ENCODE data around the gene TMEM120B. TPM values are rescaled to one million over a fixed set of nuclear protein-coding genes. Genes with fewer than 3 reads are reported as not detected.
A peak's percentile ranks its signal among the peaks of the same experiment; 100 is the strongest.

The TMEM120B gene
- total and polyA plus RNA-seq, 2 of the 4 experiments (the other 2 are of a cell fraction) = 10.6 to 18.4 TPM

DNA sequence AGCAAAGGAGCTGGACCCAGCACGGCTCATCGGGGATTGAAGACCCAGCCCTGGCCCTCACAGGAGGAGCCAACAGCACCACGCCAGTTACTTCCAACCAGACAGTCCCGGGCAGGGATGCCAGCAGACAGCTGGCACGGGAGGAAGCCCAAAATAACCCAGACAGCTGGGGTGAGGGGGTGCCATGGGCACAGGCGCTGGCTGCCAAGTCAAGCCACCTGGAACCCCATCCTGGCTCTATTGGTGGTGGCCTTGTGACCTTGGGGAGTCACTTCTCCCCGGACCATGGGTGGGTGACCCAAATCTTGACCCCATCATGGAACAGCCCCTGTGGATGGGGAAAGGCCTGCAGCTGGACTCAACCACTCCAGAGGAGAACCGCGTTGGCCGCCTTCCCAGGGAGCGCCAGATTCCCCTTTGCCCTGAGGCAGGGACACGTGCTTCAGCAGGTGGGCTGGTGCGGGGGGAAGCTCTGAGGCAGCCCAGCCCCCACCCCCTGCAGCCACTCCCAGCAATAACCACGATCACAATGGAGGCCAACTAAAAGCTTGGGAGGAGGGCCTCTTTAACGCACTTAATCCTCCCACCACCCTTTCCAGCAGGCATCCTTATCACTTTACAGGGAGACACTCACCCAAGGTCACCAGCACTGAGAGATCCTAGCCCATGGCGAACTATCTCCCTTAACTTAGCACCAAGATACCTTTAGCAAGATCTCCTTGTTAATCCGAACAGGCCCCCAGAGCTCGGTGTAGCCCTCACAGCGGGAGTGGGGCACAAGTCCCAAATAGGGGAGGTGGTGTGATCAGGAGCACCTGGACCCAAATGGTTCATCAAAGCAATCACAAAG is 85.6 kb downstream of the TMEM120B start:
- intact Hi-C loops (cut with micrococcal nuclease) = loop anchor here (5.0 to 10.0 kb wide), 2 partner anchors 224 to 243 kb away; partner anchors contain the start of gene BCL7A
- Histone ChIP-seq H2AK5ac (ENCODE audit: low read depth, low read length) (peak overlapping the region; percentile 78), H4K8ac (ENCODE audit: low read depth in 2 of 2, low read length in 2 of 2) (peak overlapping the region; percentile 22 to 49; a peak in 2 of 4 replicates), H3K4ac (ENCODE audit: low read depth, low read length) (peak overlapping the region; percentile 77), H4K91ac (ENCODE audit: insufficient read depth, low read depth, low read length) (peak overlapping the region; percentile 91), H2BK15ac (ENCODE audit: low read depth, low read length) (no peak overlapping the region), H3K4me1 (ENCODE audit: control insufficient read depth, insufficient read depth, low read length) (peaks cover 34% of the 10 kb centered on the region), H3K14ac (replicated peaks; ENCODE audit: low read depth, low read length) (peak overlapping the region; percentile 78), H3K23ac (ENCODE audit: low read depth, low read length) (peak overlapping the region; percentile 92), H2BK120ac (ENCODE audit: low read depth, low read length) (peak overlapping the region; percentile 44), H3K27ac (ENCODE audit: insufficient read depth, low read length) (peak overlapping the region; percentile 77), H3K56ac (ENCODE audit: extremely low read depth, insufficient read depth, low read length) (peak overlapping the region; percentile 55; the same call in 1 of the 2 replicates), H4K5ac (ENCODE audit: low read depth, low read length) (no peak overlapping the region; the same call in 1 of the 2 replicates), H3K18ac (ENCODE audit: low read depth, low read length) (no peak overlapping the region), H2BK5ac (ENCODE audit: low read depth, low read length, poor library complexity, severe bottlenecking) (peak overlapping the region; percentile 70), H2BK20ac (ENCODE audit: low read depth, low read length) (no peak overlapping the region), H3K4me3 (ENCODE audit: insufficient read depth, low read depth, low read length) (no peak overlapping the region), H3K4me2 (ENCODE audit: low read depth, low read length) (peak overlapping the region; percentile 88), H2AFZ (replicated peaks; ENCODE audit: low read length, poor library complexity) (peak overlapping the region; percentile 2), H3K27me3 (ENCODE audit: control insufficient read depth, insufficient read depth, low read length) (no peaks in the 10 kb centered on the region), H2AK9ac (replicated peaks; ENCODE audit: low read depth, low read length, poor library complexity) (peak overlapping the region; percentile 95), H3K9me1 (ENCODE audit: insufficient read depth, low read length) (peaks cover 4% of the 10 kb centered on the region; the same call in 1 of the 2 replicates), H4K20me1 (ENCODE audit: insufficient read depth, low read length) (peaks cover 11% of the 10 kb centered on the region), H3K9ac (ENCODE audit: low read depth, low read length) (peak overlapping the region; percentile 67), H3K9me3 (ENCODE audit: control insufficient read depth, insufficient read depth, low read length) (no peaks in the 10 kb centered on the region), H3K79me1 (ENCODE audit: low read depth in 1 of 2, low read length in 2 of 2) (peaks cover 6 to 57% of the 10 kb centered on the region in 2 experiments; a peak in 3 of 4 replicates), H3K36me3 (ENCODE audit: control insufficient read depth, insufficient read depth, low read length) (peaks cover 9% of the 10 kb centered on the region; the same call in 1 of the 2 replicates)
- BruUV-seq (replicated peaks) = no TSS peak
- TF ChIP-seq MAFK (IDR thresholded peaks at IDR 0.05; ENCODE audit: low read depth, low read length) = no peak
- TF ChIP-seq, protein P1, sequence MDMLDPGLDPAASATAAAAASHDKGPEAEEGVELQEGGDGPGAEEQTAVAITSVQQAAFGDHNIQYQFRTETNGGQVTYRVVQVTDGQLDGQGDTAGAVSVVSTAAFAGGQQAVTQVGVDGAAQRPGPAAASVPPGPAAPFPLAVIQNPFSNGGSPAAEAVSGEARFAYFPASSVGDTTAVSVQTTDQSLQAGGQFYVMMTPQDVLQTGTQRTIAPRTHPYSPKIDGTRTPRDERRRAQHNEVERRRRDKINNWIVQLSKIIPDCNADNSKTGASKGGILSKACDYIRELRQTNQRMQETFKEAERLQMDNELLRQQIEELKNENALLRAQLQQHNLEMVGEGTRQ (IDR thresholded peaks at IDR 0.05; ENCODE audit: low read depth, low read length) = peak; percentile 38; the same call in 1 of the 2 replicates
- no peak for ATAC-seq (ENCODE audit: low read depth)
- in situ Hi-C loops (cut with MboI; ENCODE audit: low sequenced_read_pairs) = no loop called here
- DNase-seq = peak; percentile 50
- dilution Hi-C loops (cut with HindIII; ENCODE audit: low sequenced_read_pairs, unreplicated experiment) = no loop called here
- WGBS, 2 experiments (ENCODE audit: extremely low coverage in 2 of 2, insufficient read length in 1 of 2) = 55% methylated on average over 2 of the region's 19 CpGs; no CpG with 5 or more reads in 1 of the 2 experiments
- POLR2A ChIA-PET (ENCODE audit: unreplicated experiment) = no interaction called here
- CTCF ChIA-PET = interaction anchor here (0.5 to 2.3 kb wide), 3 partner anchors 14 to 90 kb away, joined by 3 to 8 read pairs (median 3); partner anchors contain the start of gene PSMD9

Data from IMR-90 (cell line).